ENCODE measurements around the gene LMLN.

DNA sequence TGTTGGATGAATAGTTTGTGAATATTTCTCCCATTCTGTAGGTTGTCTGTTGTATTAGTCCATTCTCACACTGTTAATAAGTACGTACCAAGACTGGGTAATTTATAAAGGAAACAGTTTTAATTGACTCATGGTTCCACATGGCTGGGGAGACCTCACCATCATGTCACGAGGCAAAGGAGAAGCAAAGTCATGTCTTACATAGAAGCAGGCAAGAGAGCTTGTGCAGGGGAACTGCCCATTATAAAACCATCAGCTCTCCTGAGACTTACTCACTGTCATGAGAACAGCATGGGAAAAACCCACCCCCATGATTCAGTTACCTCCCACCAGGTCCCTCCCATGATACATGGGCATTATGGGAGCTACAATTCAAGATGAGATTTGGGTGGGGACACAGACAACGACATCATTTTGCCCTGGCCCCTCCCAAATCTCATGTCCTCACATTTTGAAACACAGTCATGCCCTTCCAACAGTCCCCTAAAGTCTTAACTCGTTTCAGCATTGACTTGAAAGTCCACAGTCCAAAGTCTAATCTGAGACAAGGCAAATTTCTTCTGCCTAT lies 133.2 kb downstream of the LMLN start:
- no peak for TF ChIP-seq POLR2A (IDR thresholded peaks at IDR 0.05; ENCODE audit: low read length)
- TF ChIP-seq, protein P1, sequence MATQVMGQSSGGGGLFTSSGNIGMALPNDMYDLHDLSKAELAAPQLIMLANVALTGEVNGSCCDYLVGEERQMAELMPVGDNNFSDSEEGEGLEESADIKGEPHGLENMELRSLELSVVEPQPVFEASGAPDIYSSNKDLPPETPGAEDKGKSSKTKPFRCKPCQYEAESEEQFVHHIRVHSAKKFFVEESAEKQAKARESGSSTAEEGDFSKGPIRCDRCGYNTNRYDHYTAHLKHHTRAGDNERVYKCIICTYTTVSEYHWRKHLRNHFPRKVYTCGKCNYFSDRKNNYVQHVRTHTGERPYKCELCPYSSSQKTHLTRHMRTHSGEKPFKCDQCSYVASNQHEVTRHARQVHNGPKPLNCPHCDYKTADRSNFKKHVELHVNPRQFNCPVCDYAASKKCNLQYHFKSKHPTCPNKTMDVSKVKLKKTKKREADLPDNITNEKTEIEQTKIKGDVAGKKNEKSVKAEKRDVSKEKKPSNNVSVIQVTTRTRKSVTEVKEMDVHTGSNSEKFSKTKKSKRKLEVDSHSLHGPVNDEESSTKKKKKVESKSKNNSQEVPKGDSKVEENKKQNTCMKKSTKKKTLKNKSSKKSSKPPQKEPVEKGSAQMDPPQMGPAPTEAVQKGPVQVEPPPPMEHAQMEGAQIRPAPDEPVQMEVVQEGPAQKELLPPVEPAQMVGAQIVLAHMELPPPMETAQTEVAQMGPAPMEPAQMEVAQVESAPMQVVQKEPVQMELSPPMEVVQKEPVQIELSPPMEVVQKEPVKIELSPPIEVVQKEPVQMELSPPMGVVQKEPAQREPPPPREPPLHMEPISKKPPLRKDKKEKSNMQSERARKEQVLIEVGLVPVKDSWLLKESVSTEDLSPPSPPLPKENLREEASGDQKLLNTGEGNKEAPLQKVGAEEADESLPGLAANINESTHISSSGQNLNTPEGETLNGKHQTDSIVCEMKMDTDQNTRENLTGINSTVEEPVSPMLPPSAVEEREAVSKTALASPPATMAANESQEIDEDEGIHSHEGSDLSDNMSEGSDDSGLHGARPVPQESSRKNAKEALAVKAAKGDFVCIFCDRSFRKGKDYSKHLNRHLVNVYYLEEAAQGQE (IDR thresholded peaks at IDR 0.05), result no peak
- no peak for TF ChIP-seq CEBPB (IDR thresholded peaks at IDR 0.05)
- TF ChIP-seq EP300 (IDR thresholded peaks at IDR 0.05), result no peak
- no peak for TF ChIP-seq SMC3 (IDR thresholded peaks at IDR 0.05)
- no peak for TF ChIP-seq JUN (IDR thresholded peaks at IDR 0.05)
- TF ChIP-seq, protein P2, sequence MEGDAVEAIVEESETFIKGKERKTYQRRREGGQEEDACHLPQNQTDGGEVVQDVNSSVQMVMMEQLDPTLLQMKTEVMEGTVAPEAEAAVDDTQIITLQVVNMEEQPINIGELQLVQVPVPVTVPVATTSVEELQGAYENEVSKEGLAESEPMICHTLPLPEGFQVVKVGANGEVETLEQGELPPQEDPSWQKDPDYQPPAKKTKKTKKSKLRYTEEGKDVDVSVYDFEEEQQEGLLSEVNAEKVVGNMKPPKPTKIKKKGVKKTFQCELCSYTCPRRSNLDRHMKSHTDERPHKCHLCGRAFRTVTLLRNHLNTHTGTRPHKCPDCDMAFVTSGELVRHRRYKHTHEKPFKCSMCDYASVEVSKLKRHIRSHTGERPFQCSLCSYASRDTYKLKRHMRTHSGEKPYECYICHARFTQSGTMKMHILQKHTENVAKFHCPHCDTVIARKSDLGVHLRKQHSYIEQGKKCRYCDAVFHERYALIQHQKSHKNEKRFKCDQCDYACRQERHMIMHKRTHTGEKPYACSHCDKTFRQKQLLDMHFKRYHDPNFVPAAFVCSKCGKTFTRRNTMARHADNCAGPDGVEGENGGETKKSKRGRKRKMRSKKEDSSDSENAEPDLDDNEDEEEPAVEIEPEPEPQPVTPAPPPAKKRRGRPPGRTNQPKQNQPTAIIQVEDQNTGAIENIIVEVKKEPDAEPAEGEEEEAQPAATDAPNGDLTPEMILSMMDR (IDR thresholded peaks at IDR 0.05), result no peak
- TF ChIP-seq NFE2L2 (conservative IDR thresholded peaks at IDR 0.05; ENCODE audit: low read length), result no peak
- TF ChIP-seq RFX5 (IDR thresholded peaks at IDR 0.05), result no peak
- TF ChIP-seq MAX (IDR thresholded peaks at IDR 0.05), result no peak

Measured in A549 (cell line).